HCT116 (cell line): Measurements from ENCODE around the gene CABLES1. TPM values are rescaled to one million over a fixed set of nuclear protein-coding genes. Genes with fewer than 3 reads are reported as not detected.

Experiments
- ATAC-seq: fragments of 200-7000 bp; cut with Tn5 transposase; 2 replicates; pipeline ENCODE4 v1.9.1; 2020; ENCODE audit warnings: mild to moderate bottlenecking, moderate library complexity
- BruUV-seq: library from RNA; stranded (reverse); fragments of 400-500 nt; replicated peaks from 2 replicates; lab custom pipeline; 2021; lab: Mats Ljungman, UMichigan
- CTCF ChIA-PET: fragments of 300-600 bp; sonication (Branson Sonifier 250); formaldehyde crosslinking; loops from one replicate; lab custom pipeline; 2021; ENCODE audit warnings: antibody characterized with exemption; lab: Charles Lee
- POLR2A ChIA-PET: fragments of 300-600, 350-600 bp; sonication (Branson Sonifier 250); formaldehyde crosslinking; loops from one replicate; lab custom pipeline; 2021; ENCODE audit warnings: antibody characterized with exemption; lab: Charles Lee
- RAD21 ChIA-PET, 2 experiments: fragments of 300-600 bp; sonication (Branson Sonifier 250); formaldehyde crosslinking; loops; one replicate each; lab custom pipeline; 2023; ENCODE audit warnings: low total read pairs in 2 of 2; ENCODE audit not compliant: uncharacterized antibody in 2 of 2, unreplicated experiment in 2 of 2, low non-redundant PET in 1 of 2; lab: Charles Lee
- DNase-seq: peaks from one replicate; pipeline ENCODE4 v3.0.0-alpha.2; 2010; ENCODE audit warnings: low read depth, low spot score
- H2AFZ ChIP-seq: fragments of 200-600 bp; shearing (Covaris generic), sonication (generic); 2 replicates; pipeline ENCODE4 v1.6.1; 2017; ENCODE audit warnings: low read depth, mixed run types, mixed read lengths, antibody characterized with exemption, low read length; ENCODE audit not compliant: poor library complexity, severe bottlenecking
- H3K27ac ChIP-seq: 2 replicates; pipeline ENCODE4 v1.5.1; 2012; ENCODE audit warnings: low read depth, low read length
- H3K27me3 ChIP-seq: fragments of 200-600 bp; sonication (generic); 2 replicates; pipeline ENCODE4 v1.6.1; 2016; ENCODE audit warnings: mixed run types, low read length, mixed read lengths; ENCODE audit not compliant: insufficient read depth
- H3K36me3 ChIP-seq, 2 experiments: fragments of 200-500 bp in 1 of 2; fragments of 200-600 bp in 1 of 2; sonication (Bioruptor generic) in 1 of 2; sonication (generic) in 1 of 2; 2 replicates each; pipeline versions ENCODE4 v1.5.1 to v1.6.1; 2014 to 2016; ENCODE audit warnings: low read length in 2 of 2, inconsistent platforms in 1 of 2, mixed read lengths in 1 of 2, mixed run types in 1 of 2; ENCODE audit not compliant: insufficient read depth in 2 of 2, control insufficient read depth in 1 of 2
- H3K4me1 ChIP-seq, 2 experiments: fragments of 200-600 bp in 1 of 2; sonication (generic) in 1 of 2; 2 replicates each; pipeline versions ENCODE4 v1.5.1 to v1.6.1; 2012 to 2017; ENCODE audit warnings: low read length in 2 of 2, inconsistent platforms in 1 of 2, mild to moderate bottlenecking in 1 of 2, mixed read lengths in 1 of 2, mixed run types in 1 of 2, moderate library complexity in 1 of 2; ENCODE audit not compliant: insufficient read depth in 2 of 2, control insufficient read depth in 1 of 2
- H3K4me2 ChIP-seq: fragments of 200-600 bp; sonication (generic); 2 replicates; pipeline ENCODE4 v1.6.1; 2017; ENCODE audit warnings: mixed run types, low read length, mixed read lengths
- H3K4me3 ChIP-seq, 2 experiments: fragments of 200-600 bp in 1 of 2; sonication (generic) in 1 of 2; replicated peaks in 1 of 2; 2 replicates each; pipeline ENCODE4 v1.5.1; 2011 to 2016; ENCODE audit warnings: low read length in 2 of 2, control low read depth in 1 of 2, low read depth in 1 of 2, mild to moderate bottlenecking in 1 of 2, mixed read lengths in 1 of 2, mixed run types in 1 of 2
- H3K79me2 ChIP-seq: fragments of 200-600 bp; sonication (generic); 2 replicates; pipeline ENCODE4 v1.6.1; 2017; ENCODE audit warnings: mild to moderate bottlenecking, mixed run types, low read length, moderate library complexity, mixed read lengths; ENCODE audit not compliant: insufficient read depth
- H3K9ac ChIP-seq: fragments of 200-600 bp; sonication (generic); 2 replicates; pipeline ENCODE4 v1.6.1; 2016; ENCODE audit warnings: low read length, mixed read lengths
- H3K9me2 ChIP-seq: fragments of 200-600 bp; sonication (generic), shearing (Covaris generic); 2 replicates; pipeline ENCODE4 v1.6.1; 2017; ENCODE audit warnings: mixed run types, mild to moderate bottlenecking, moderate library complexity; ENCODE audit not compliant: insufficient read depth
- H3K9me3 ChIP-seq, 2 experiments: fragments of 200-500 bp in 1 of 2; fragments of 200-600 bp in 1 of 2; sonication (Bioruptor generic) in 1 of 2; sonication (generic) in 1 of 2; 2 replicates each; pipeline ENCODE4 v1.6.1; 2014 to 2017; ENCODE audit warnings: low read length in 2 of 2, mixed read lengths in 2 of 2, inconsistent platforms in 1 of 2, low read depth in 1 of 2, mild to moderate bottlenecking in 1 of 2, mixed run types in 1 of 2, moderate library complexity in 1 of 2; ENCODE audit not compliant: control insufficient read depth in 1 of 2, insufficient read depth in 1 of 2
- H4K20me1 ChIP-seq: fragments of 200-600 bp; sonication (generic), shearing (Covaris generic); 2 replicates; pipeline ENCODE4 v1.6.1; 2017; ENCODE audit warnings: mixed run types, mild to moderate bottlenecking, moderate library complexity; ENCODE audit not compliant: insufficient read depth
- CBX3 ChIP-seq: IDR thresholded peaks from 2 replicates; pipeline ENCODE4 v1.6.1; 2012; ENCODE audit warnings: low read depth
- EZH2 ChIP-seq: fragments of 200-600 bp; sonication (generic); IDR thresholded peaks from 2 replicates; pipeline ENCODE4 v1.6.1; 2017; ENCODE audit warnings: antibody characterized with exemption, mixed run types
- EZH2phosphoT487 ChIP-seq: fragments of 200-600 bp; IDR thresholded peaks from 2 replicates; pipeline ENCODE4 v1.6.1; 2018; ENCODE audit warnings: antibody characterized with exemption, borderline replicate concordance
- FOSL1 ChIP-seq: IDR thresholded peaks from 2 replicates; pipeline ENCODE4 v1.6.1; 2012; ENCODE audit warnings: low read depth
- MAX ChIP-seq: IDR thresholded peaks from 2 replicates; pipeline ENCODE4 v1.6.1; 2012
- RAD21 ChIP-seq: IDR thresholded peaks from 2 replicates; pipeline ENCODE4 v1.6.1; 2012; ENCODE audit warnings: low read depth, mild to moderate bottlenecking
- SP1 ChIP-seq: IDR thresholded peaks from 2 replicates; pipeline ENCODE4 v1.6.1; 2012; ENCODE audit warnings: low read depth
- TCF7L2 ChIP-seq: IDR thresholded peaks from 2 replicates; pipeline ENCODE4 v1.7.0; 2011; ENCODE audit warnings: borderline replicate concordance, inconsistent platforms; ENCODE audit not compliant: insufficient read depth, insufficient read length; ENCODE audit errors: extremely low read depth
- ZFX ChIP-seq: fragments of 450-650 bp; IDR thresholded peaks from 2 replicates; pipeline ENCODE4 v1.6.1; 2017
- ZNF274 ChIP-seq: fragments of 200-500 bp; sonication (Bioruptor generic); IDR thresholded peaks from 2 replicates; pipeline ENCODE4 v1.6.1; 2014; ENCODE audit warnings: mild to moderate bottlenecking, low read depth, low read length, inconsistent platforms
- intact Hi-C: fragments of 100-400 bp; cut with micrococcal nuclease; formaldehyde crosslinking; loops from 2 replicates; pipeline ENCODE4 v1.10.0; 2022
- total RNA-seq: library from RNA; stranded (reverse); gene quantifications from one replicate; pipeline ENCODE4 v1.2.1, GENCODE V29; 2021; ENCODE audit not compliant: unreplicated experiment
- TF ChIP-seq, protein P1 (sequence below): IDR thresholded peaks from 2 replicates; pipeline ENCODE4 v1.6.1; 2011; ENCODE audit warnings: mild to moderate bottlenecking, low read length, moderate library complexity; ENCODE audit not compliant: insufficient replicate concordance; ENCODE audit errors: extremely low read depth

The CABLES1 gene
- total RNA-seq, 1 experiment from 2014 or later: 7.7 TPM

- RAD21 ChIA-PET: no interaction called here
- Histone ChIP-seq H3K27ac (no peak overlapping the region), H3K36me3 (no peaks in the 10 kb centered on the region), H3K79me2 (no peaks in the 10 kb centered on the region), H3K9me3 (no peaks in the 10 kb centered on the region), H3K4me2 (no peak overlapping the region)
- POLR2A ChIA-PET: interaction anchor here (0.6 kb wide), 1 partner anchor 368 kb away, joined by 5 read pairs; no protein-coding TSS in a partner anchor
- TF ChIP-seq TCF7L2 (no peak), SP1 (no peak), ZNF274 (no peak), FOSL1 (no peak), ZFX (no peak), EZH2phosphoT487 (no peak), RAD21 (0 out of 2 replicates have a peak, but pooled peaks have one; percentile 9)
- TF ChIP-seq, all 23 proteins: peak for 1
- H3K4me1 ChIP-seq: no peaks in the 10 kb centered on the region
- no peak overlapping the region for H3K4me3 ChIP-seq
- no peaks in the 10 kb centered on the region for H3K27me3 ChIP-seq
- DNase-seq (no peak), ATAC-seq (no peak)
- CTCF ChIA-PET: no interaction called here
- no peaks in the 10 kb centered on the region for H4K20me1 ChIP-seq
- intact Hi-C loops: no loop called here
- no peak overlapping the region for H3K9ac ChIP-seq
- H3K9me2 ChIP-seq: no peaks in the 10 kb centered on the region
- BruUV-seq: no TSS peak
- no peak overlapping the region for H2AFZ ChIP-seq
These were observed 46.3 kb downstream of the CABLES1 start for GRCh38 chr18:23181547-23181946.

GRCh38 chr18:23182606-23183005 is 47.3 kb downstream of the CABLES1 start:
- no peaks in the 10 kb centered on the region for H3K9me2 ChIP-seq
- BruUV-seq: no TSS peak
- CTCF ChIA-PET: no interaction called here
- no peaks in the 10 kb centered on the region for H3K9me3 ChIP-seq
- RAD21 ChIA-PET: no interaction called here
- H3K36me3 ChIP-seq: no peaks in the 10 kb centered on the region
- H3K4me1 ChIP-seq: no peaks in the 10 kb centered on the region
- no peak overlapping the region for H3K4me2 ChIP-seq
- H2AFZ ChIP-seq: no peak overlapping the region
- POLR2A ChIA-PET: no interaction called here
- no peaks in the 10 kb centered on the region for H3K79me2 ChIP-seq
- no peaks in the 10 kb centered on the region for H4K20me1 ChIP-seq
- H3K27ac ChIP-seq: no peak overlapping the region
- no peak for TF ChIP-seq SP1
- TF ChIP-seq FOSL1: no peak
- TF ChIP-seq, protein P1, sequence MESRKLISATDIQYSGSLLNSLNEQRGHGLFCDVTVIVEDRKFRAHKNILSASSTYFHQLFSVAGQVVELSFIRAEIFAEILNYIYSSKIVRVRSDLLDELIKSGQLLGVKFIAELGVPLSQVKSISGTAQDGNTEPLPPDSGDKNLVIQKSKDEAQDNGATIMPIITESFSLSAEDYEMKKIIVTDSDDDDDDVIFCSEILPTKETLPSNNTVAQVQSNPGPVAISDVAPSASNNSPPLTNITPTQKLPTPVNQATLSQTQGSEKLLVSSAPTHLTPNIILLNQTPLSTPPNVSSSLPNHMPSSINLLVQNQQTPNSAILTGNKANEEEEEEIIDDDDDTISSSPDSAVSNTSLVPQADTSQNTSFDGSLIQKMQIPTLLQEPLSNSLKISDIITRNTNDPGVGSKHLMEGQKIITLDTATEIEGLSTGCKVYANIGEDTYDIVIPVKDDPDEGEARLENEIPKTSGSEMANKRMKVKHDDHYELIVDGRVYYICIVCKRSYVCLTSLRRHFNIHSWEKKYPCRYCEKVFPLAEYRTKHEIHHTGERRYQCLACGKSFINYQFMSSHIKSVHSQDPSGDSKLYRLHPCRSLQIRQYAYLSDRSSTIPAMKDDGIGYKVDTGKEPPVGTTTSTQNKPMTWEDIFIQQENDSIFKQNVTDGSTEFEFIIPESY: no peak
- no peak for TF ChIP-seq MAX
- no peak for TF ChIP-seq CBX3
- no peak for TF ChIP-seq EZH2
- TF ChIP-seq, all 23 proteins: peak for 0
- H3K4me3 ChIP-seq: no peak overlapping the region
- H3K27me3 ChIP-seq: no peaks in the 10 kb centered on the region
- no peak overlapping the region for H3K9ac ChIP-seq
- ATAC-seq (no peak), DNase-seq (no peak)
- intact Hi-C loops: no loop called here
